K562 (cell line): ENCODE results near the gene ZNF432. TPM values are rescaled to one million over a fixed set of nuclear protein-coding genes. Genes with fewer than 3 reads are reported as not detected.

Source experiments
- ARID1B ChIP-seq: fragments of 450-650 bp; IDR thresholded peaks from 2 replicates; pipeline ENCODE4 v1.6.1; 2016; ENCODE audit warnings: antibody characterized with exemption, mild to moderate bottlenecking, inconsistent platforms
- CAMTA2 ChIP-seq: fragments of 250-450 bp; sonication (Bioruptor Pico); conservative IDR thresholded peaks from 2 replicates; pipeline ENCODE4 v1.5.1; 2022
- CBX5 ChIP-seq: IDR thresholded peaks from 2 replicates; pipeline ENCODE4 v1.6.1; 2014; ENCODE audit warnings: low read depth, borderline replicate concordance
- CHAMP1 ChIP-seq: fragments of 450-650 bp; IDR thresholded peaks from 2 replicates; pipeline ENCODE4 v1.6.1; 2016; ENCODE audit warnings: mild to moderate bottlenecking
- CTCF ChIP-seq, 3 experiments: IDR thresholded peaks in 2 of 3; conservative IDR thresholded peaks in 1 of 3; 2 replicates each; pipeline ENCODE4 v1.5.1; 2011 to 2012; ENCODE audit warnings: low read length in 3 of 3, mild to moderate bottlenecking in 3 of 3, control low read depth in 2 of 3, improper control_type of control experiment in 1 of 3, inconsistent platforms in 1 of 3, low read depth in 1 of 3, mixed read lengths in 1 of 3, moderate library complexity in 1 of 3; ENCODE audit not compliant: insufficient read depth in 2 of 3
- EP400 ChIP-seq: fragments of 450-650 bp; IDR thresholded peaks from 2 replicates; pipeline ENCODE4 v1.6.1; 2017; ENCODE audit warnings: antibody characterized with exemption, mild to moderate bottlenecking, moderate library complexity
- HNRNPLL ChIP-seq: fragments of 200-400 bp; formaldehyde crosslinking; IDR thresholded peaks from 2 replicates; pipeline ENCODE4 v1.6.1; 2017; ENCODE audit warnings: low read length, low read depth, mild to moderate bottlenecking; ENCODE audit not compliant: poor library complexity, severe bottlenecking
- MCM5 ChIP-seq: fragments of 450-650 bp; IDR thresholded peaks from 2 replicates; pipeline ENCODE4 v1.6.1; 2016; ENCODE audit warnings: low read depth
- MTA1 ChIP-seq: fragments of 450-650 bp; IDR thresholded peaks from 2 replicates; pipeline ENCODE4 v1.6.1; 2017; ENCODE audit warnings: borderline replicate concordance
- NFIC ChIP-seq: fragments of 450-650 bp; IDR thresholded peaks from 2 replicates; pipeline ENCODE4 v1.6.1; 2017; ENCODE audit warnings: mild to moderate bottlenecking, inconsistent platforms
- NR4A1 ChIP-seq, 2 experiments: fragments of 250-450 bp in 1 of 2; fragments of 450-650 bp in 1 of 2; sonication (Bioruptor Pico) in 1 of 2; IDR thresholded peaks; 2 replicates each; pipeline versions ENCODE4 v1.4.0 to v1.6.1; 2016 to 2020; ENCODE audit warnings: mild to moderate bottlenecking in 2 of 2, missing compliant biosample characterization in 1 of 2, missing genetic modification characterization in 1 of 2, moderate library complexity in 1 of 2
- PHF8 ChIP-seq: fragments of 200-600 bp; sonication (generic); IDR thresholded peaks from 2 replicates; pipeline ENCODE4 v1.6.1; 2012; ENCODE audit warnings: mixed run types, mild to moderate bottlenecking, inconsistent platforms, low read length, moderate library complexity, borderline replicate concordance
- SAP30 ChIP-seq: fragments of 200-600 bp; sonication (generic); IDR thresholded peaks from 2 replicates; pipeline ENCODE4 v1.6.1; 2012; ENCODE audit warnings: borderline replicate concordance, low read depth, mild to moderate bottlenecking, moderate library complexity, low read length, control low read depth, inconsistent platforms; ENCODE audit not compliant: insufficient read depth, poor library complexity, severe bottlenecking
- SUPT5H ChIP-seq: fragments of 450-650 bp; IDR thresholded peaks from 2 replicates; pipeline ENCODE4 v1.6.1; 2016
- TSC22D4 ChIP-seq: fragments of 450-650 bp; IDR thresholded peaks from 2 replicates; pipeline ENCODE4 v1.6.1; 2016; ENCODE audit warnings: missing genetic modification characterization, missing biosample characterization, control low read depth
- ZBTB2 ChIP-seq: fragments of 450-650 bp; IDR thresholded peaks from 2 replicates; pipeline ENCODE4 v1.6.1; 2016; ENCODE audit warnings: antibody characterized with exemption
- ZNF583 ChIP-seq: fragments of 250-450 bp; sonication (Bioruptor Pico); IDR thresholded peaks from 2 replicates; pipeline ENCODE4 v1.4.0; 2020
- polyA plus RNA-seq, 8 experiments: library from polyadenylated mRNA; depleted of rRNA in 4 of 8; stranded (reverse) in 5 of 8; unstranded in 3 of 8; fragments of >200 nt; fragmentation: Nextera tagmentation in 2 of 8; fragmentation: Illumina TruSeq in 1 of 8; extraction: Ambion mirVana in 2 of 8; extraction: Trizol in 1 of 8; gene quantifications; 2 replicates each; pipeline versions ENCODE4 v1.2.1 to v1.2.3, GENCODE V29; 2011 to 2014; ENCODE audit warnings: inconsistent platforms in 1 of 8, missing spikeins in 1 of 8
- total RNA-seq, 7 experiments: library from RNA; depleted of rRNA in 6 of 7; stranded (reverse); fragments of >200 nt in 6 of 7; fragmentation: Illumina TruSeq in 2 of 7; extraction: Trizol in 2 of 7; gene quantifications; 2 replicates each; pipeline versions ENCODE4 v1.2.1 to v1.2.3, GENCODE V29; 2011 to 2021; ENCODE audit warnings: low replicate concordance in 1 of 7

Gene ZNF432
- total and polyA plus RNA-seq, 9 of the 15 experiments (the other 6 are each of a cell fraction or from before 2014, with no cell fraction given) = 2.6 to 6.8 (median 4.0) TPM

- TF ChIP-seq CHAMP1 = peak; percentile 60; the same call in 1 of the 2 replicates
- TF ChIP-seq TSC22D4 (tag) = no peak
- TF ChIP-seq CTCF (IDR thresholded peaks at IDR 0.05 in 2 of 3, conservative IDR thresholded peaks at IDR 0.05 in 1 of 3; ENCODE audit: insufficient read depth in 2 of 3, low read depth in 1 of 3, low read length in 3 of 3) = peak in 1 of 3 experiments; percentile 6; a peak in 1 of 6 replicates
- peak; percentile 53; the same call in 1 of the 2 replicates for TF ChIP-seq PHF8
- TF ChIP-seq ZNF583 = no peak
- 0 out of 2 replicates have a peak, but pooled peaks have one; percentile 31 for TF ChIP-seq CAMTA2 (CRISPR knock-in tag)
- TF ChIP-seq CBX5 = 0 out of 2 replicates have a peak, but pooled peaks have one; percentile 11
- no peak for TF ChIP-seq MCM5
- TF ChIP-seq NFIC = peak; percentile 28; the same call in 1 of the 2 replicates
- TF ChIP-seq NR4A1 (CRISPR knock-in tag; IDR thresholded peaks at IDR 0.05) = no peak
- TF ChIP-seq NR4A1 (tag; IDR thresholded peaks at IDR 0.05) = peak; percentile 65; the same call in 1 of the 2 replicates
- peak; percentile 27; the same call in 1 of the 2 replicates for TF ChIP-seq ARID1B
- peak; percentile 15; the same call in 1 of the 2 replicates for TF ChIP-seq MTA1
- peak; percentile 54; the same call in 1 of the 2 replicates for TF ChIP-seq ZBTB2
- peak; percentile 90 for TF ChIP-seq SAP30
- TF ChIP-seq HNRNPLL = peak; percentile 76
- TF ChIP-seq EP400 = peak; percentile 47; the same call in 1 of the 2 replicates
- peak; percentile 66 for TF ChIP-seq SUPT5H
These were observed 40.7 kb downstream of the ZNF432 start, which contains the start of gene ZNF615 (continued) for GRCh38 chr19:52007806-52008557.
